ENCODE measurements around the gene PDLIM3. TPM values are rescaled to one million over a fixed set of nuclear protein-coding genes. Genes with fewer than 3 reads are reported as not detected.

PDLIM3 gene
- total and polyA plus RNA-seq, 9 of the 15 experiments (the other 6 are each of a cell fraction or from before 2014, with no cell fraction given), result 0.06 TPM; not detected in 8

DNA sequence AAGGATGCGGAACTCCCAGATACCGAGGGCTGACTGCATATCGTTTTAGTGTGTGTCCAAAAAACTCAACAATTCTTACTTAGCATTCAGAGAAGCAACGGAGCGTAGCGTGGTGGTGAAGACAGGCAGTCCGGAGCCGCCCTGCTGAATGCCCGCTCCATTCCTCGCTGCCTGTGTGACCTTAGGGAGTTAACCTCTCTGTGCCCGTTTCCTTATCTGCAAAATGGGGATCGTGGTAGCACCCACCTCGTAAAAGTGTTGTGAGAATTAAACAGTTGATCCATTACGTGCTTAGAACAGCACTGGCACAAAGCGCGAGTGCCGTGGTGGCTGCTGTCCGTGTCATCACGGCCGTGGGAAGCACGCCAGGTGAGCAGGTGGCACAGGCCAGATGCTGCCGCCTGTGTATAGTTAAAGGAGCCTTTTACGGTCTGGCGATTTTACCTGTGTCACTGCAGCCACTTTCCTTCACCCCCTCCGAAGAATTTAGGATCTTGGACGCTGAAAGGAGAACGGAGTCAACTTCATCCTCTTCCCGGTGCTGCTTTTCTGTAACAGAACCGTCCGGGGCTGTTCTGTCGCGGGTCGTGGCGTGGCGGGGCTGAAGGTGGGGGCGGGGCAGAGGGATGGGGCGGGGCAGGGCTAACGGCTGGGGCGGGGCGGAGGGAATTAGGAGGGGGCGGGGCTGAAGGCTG is 64.7 kb downstream of the PDLIM3 start (continued):
- TF ChIP-seq HCFC1 (IDR thresholded peaks at IDR 0.05; ENCODE audit: low read depth, low read length) (no peak), ZNF175 (CRISPR knock-in tag; IDR thresholded peaks at IDR 0.05; ENCODE audit: low read depth) (no peak)

DNA sequence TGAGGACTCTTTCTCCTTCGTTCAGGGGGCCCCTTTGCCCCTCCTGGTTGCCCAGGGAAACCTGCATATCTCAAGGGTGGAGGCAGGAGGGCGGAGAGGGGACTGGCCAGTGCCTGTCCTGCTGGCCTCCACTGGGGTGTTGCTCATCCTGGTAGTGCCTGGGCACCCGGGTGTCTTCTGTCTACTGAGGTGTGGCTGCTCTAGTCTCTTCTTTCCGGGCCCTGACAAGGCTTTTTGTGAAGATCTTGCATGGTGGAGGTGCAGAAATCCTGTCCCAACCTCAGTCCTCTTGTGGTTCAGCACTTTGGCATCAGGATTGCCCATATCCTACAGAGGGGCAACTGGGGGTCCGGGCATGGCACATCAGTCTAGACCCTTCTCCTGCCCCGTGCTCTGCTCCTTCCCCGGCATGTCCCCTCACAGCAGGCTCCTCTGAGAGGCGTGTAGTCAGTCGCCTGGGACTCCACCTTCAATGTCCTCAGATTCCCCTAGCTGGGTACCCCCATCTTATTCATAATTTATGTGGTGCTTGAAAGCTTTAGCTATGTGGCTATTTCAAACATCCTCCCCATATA is 65.6 kb downstream of the PDLIM3 start:
- BruUV-seq (replicated peaks), result no TSS peak
- ATAC-seq, result no peak
- intact Hi-C loops (cut with micrococcal nuclease) (loop anchor here (5.0 kb wide), 1 partner anchor 58 kb away; no protein-coding TSS in a partner anchor), in situ Hi-C loops (cut with MboI) (no loop called here)
- Histone ChIP-seq H3K79me2 (ENCODE audit: control insufficient read depth, insufficient read depth, low read length) (no peaks in the 10 kb centered on the region), H3K27ac (ENCODE audit: extremely low read depth, low read depth, low read length) (no peak overlapping the region), H2AFZ (ENCODE audit: low read depth, low read length) (no peak overlapping the region), H3K9me1 (ENCODE audit: control insufficient read depth, insufficient read depth, low read length) (no peaks in the 10 kb centered on the region), H3K4me3 (no peak overlapping the region), H4K20me1 (replicated peaks; ENCODE audit: control insufficient read depth, insufficient read depth, low read length) (no peaks in the 10 kb centered on the region), H3K4me1 (replicated peaks in 1 of 2; ENCODE audit: control insufficient read depth in 2 of 2, insufficient read depth in 2 of 2, low read length in 2 of 2) (peaks cover 9 to 12% of the 10 kb centered on the region in 2 experiments), H3K9me3 (replicated peaks; ENCODE audit: control insufficient read depth, insufficient read depth, low read depth, low read length) (peaks cover 2% of the 10 kb centered on the region; the same call in 1 of the 2 replicates), H3K36me3 (ENCODE audit: control insufficient read depth, insufficient read depth, low read length) (no peaks in the 10 kb centered on the region), H3K4me2 (ENCODE audit: insufficient read depth, low read length) (no peak overlapping the region), H3K27me3 (ENCODE audit: control insufficient read depth in 2 of 2, insufficient read depth in 2 of 2, low read length in 2 of 2) (peaks cover 33 to 46% of the 10 kb centered on the region in 2 experiments), H3K9ac (ENCODE audit: insufficient read depth in 1 of 2, low read depth in 2 of 2, low read length in 2 of 2) (no peak overlapping the region)
- POLR2A ChIA-PET, result no interaction called here
- no peak for TF ChIP-seq DMBX1 (CRISPR knock-in tag; IDR thresholded peaks at IDR 0.05; ENCODE audit: borderline replicate concordance)
- peak; percentile 10; the same call in 1 of the 2 replicates for TF ChIP-seq RFX1 (IDR thresholded peaks at IDR 0.05)
- peak; percentile 16 for TF ChIP-seq CBX2 (IDR thresholded peaks at IDR 0.05; ENCODE audit: insufficient read depth, low read length, poor library complexity, severe bottlenecking)
- WGBS (ENCODE audit: insufficient coverage, low coverage, missing lambda C conversion rate), result 5% methylated on average over 8 of the region's 9 CpGs
- no peak for DNase-seq (ENCODE audit: extremely low read depth in 1 of 4, low spot score in 3 of 4)
- CTCF ChIA-PET (ENCODE audit: low intra/inter-chr PET ratio), result no interaction called here
- no peak for FAIRE-seq

Measured in K562 (cell line).